GM12878 (cell line): ENCODE data around the gene LIM2. TPM values are rescaled to one million over a fixed set of nuclear protein-coding genes. Genes with fewer than 3 reads are reported as not detected.

Experiments used
- ATAC-seq: fragments of 200-7000 bp; cut with Tn5 transposase; 3 replicates; pipeline ENCODE4 v1.9.1; 2020; ENCODE audit warnings: mild to moderate bottlenecking, moderate library complexity
- BruUV-seq: library from RNA; stranded (reverse); fragments of 400-500 nt; replicated peaks from 2 replicates; lab custom pipeline; 2021; lab: Mats Ljungman, UMichigan
- CTCF ChIA-PET: fragments of 300-600 bp; sonication (Branson Sonifier 250); formaldehyde crosslinking; extraction: SDS; loops from one replicate; lab custom pipeline; 2021; ENCODE audit warnings: inconsistent platforms; lab: Yijun Ruan, JAX
- POLR2A ChIA-PET: fragments of 350-600 bp; formaldehyde crosslinking; extraction: SDS; loops from one replicate; lab custom pipeline; 2021; ENCODE audit warnings: inconsistent platforms; lab: Charles Lee
- RAD21 ChIA-PET: fragments of 300-600 bp; sonication (Branson Sonifier 250); formaldehyde crosslinking; loops from one replicate; lab custom pipeline; 2023; ENCODE audit warnings: antibody characterized with exemption; ENCODE audit not compliant: unreplicated experiment; lab: Charles Lee
- SMC1A ChIA-PET: fragments of 300-600 bp; sonication (Branson Sonifier 250); formaldehyde crosslinking; loops from one replicate; lab custom pipeline; 2023; ENCODE audit not compliant: unreplicated experiment, uncharacterized antibody; lab: Charles Lee
- DNase-seq: peaks from one replicate; pipeline ENCODE4 v3.0.0-alpha.2; 2011; ENCODE audit warnings: low read depth, low spot score
- FAIRE-seq: peaks from 3 replicates; lab custom pipeline; 2011; peaks lifted over from hg19 to GRCh38; lab: Jason Lieb, UNC
- H2AFZ ChIP-seq: 2 replicates; pipeline ENCODE4 v1.6.0; 2011; ENCODE audit warnings: low read depth, low read length, control low read depth; ENCODE audit not compliant: control insufficient read depth
- H3K27ac ChIP-seq: 2 replicates; pipeline ENCODE4 v1.5.1; 2011; ENCODE audit warnings: control low read depth; ENCODE audit not compliant: control insufficient read depth, insufficient read depth
- H3K27me3 ChIP-seq, 2 experiments: replicated peaks in 1 of 2; 2 replicates each; pipeline versions ENCODE4 v1.6.0 to v1.6.1; 2011; ENCODE audit warnings: low read length in 1 of 2; ENCODE audit not compliant: control insufficient read depth in 2 of 2, insufficient read depth in 2 of 2
- H3K36me3 ChIP-seq, 2 experiments: 2 replicates each; pipeline ENCODE4 v1.5.1; 2011; ENCODE audit warnings: low read length in 1 of 2; ENCODE audit not compliant: control insufficient read depth in 2 of 2, insufficient read depth in 2 of 2
- H3K4me1 ChIP-seq: 2 replicates; pipeline ENCODE4 v1.6.1; 2011; ENCODE audit warnings: mild to moderate bottlenecking, low read length, moderate library complexity, mixed read lengths; ENCODE audit not compliant: control insufficient read depth, insufficient read depth
- H3K4me2 ChIP-seq: 2 replicates; pipeline ENCODE4 v1.6.0; 2011; ENCODE audit warnings: control low read depth; ENCODE audit not compliant: control insufficient read depth, insufficient read depth
- H3K4me3 ChIP-seq: fragments of 200-600 bp; sonication (generic); 2 replicates; pipeline ENCODE4 v1.5.1; 2016
- H3K79me2 ChIP-seq: 2 replicates; pipeline ENCODE4 v1.6.0; 2011; ENCODE audit warnings: low read length; ENCODE audit not compliant: control insufficient read depth, insufficient read depth
- H3K9ac ChIP-seq: 2 replicates; pipeline ENCODE4 v1.8.0; 2011; ENCODE audit warnings: low read length, control low read depth, mixed read lengths; ENCODE audit not compliant: control insufficient read depth, insufficient read depth
- H3K9me3 ChIP-seq: replicated peaks from 3 replicates; pipeline ENCODE4 v1.5.1; 2011; ENCODE audit warnings: mild to moderate bottlenecking, low read length; ENCODE audit not compliant: control insufficient read depth, insufficient read depth
- H4K20me1 ChIP-seq: 2 replicates; pipeline ENCODE4 v1.6.0; 2011; ENCODE audit not compliant: control insufficient read depth, insufficient read depth
- CBX3 ChIP-seq: fragments of 200-600 bp; sonication (generic); IDR thresholded peaks from 2 replicates; pipeline ENCODE4 v1.6.1; 2016; ENCODE audit warnings: low read depth, borderline replicate concordance
- FOXM1 ChIP-seq: IDR thresholded peaks from 2 replicates; pipeline ENCODE4 v1.6.1; 2012; ENCODE audit warnings: low read depth, mild to moderate bottlenecking, inconsistent platforms, low read length, moderate library complexity
- HSF1 ChIP-seq: fragments of 150-350 bp; IDR thresholded peaks from 2 replicates; pipeline ENCODE4 v1.6.1; 2014; ENCODE audit warnings: mild to moderate bottlenecking, low read depth, low read length
- MEF2B ChIP-seq: fragments of 450-650 bp; IDR thresholded peaks from 2 replicates; pipeline ENCODE4 v1.6.1; 2018; ENCODE audit warnings: mild to moderate bottlenecking, moderate library complexity; ENCODE audit not compliant: partially characterized antibody, poor library complexity, severe bottlenecking
- PBX3 ChIP-seq: IDR thresholded peaks from 2 replicates; pipeline ENCODE4 v1.6.1; 2011; ENCODE audit warnings: mild to moderate bottlenecking, low read depth, low read length, moderate library complexity; ENCODE audit not compliant: insufficient replicate concordance
- SUPT20H ChIP-seq: IDR thresholded peaks from 2 replicates; pipeline ENCODE4 v1.6.1; 2011; ENCODE audit warnings: low read depth, mild to moderate bottlenecking, low read length, moderate library complexity, borderline replicate concordance; ENCODE audit not compliant: control insufficient read depth
- WGBS: methylation state at CpG from one replicate; pipeline ENCODE4 v1.1.6; 2016; ENCODE audit warnings: low lambda C conversion rate; ENCODE audit not compliant: insufficient replicate concordance, insufficient coverage; ENCODE audit errors: missing lambda C conversion rate; 5-methylcytosine and 5-hydroxymethylcytosine counted together
- in situ Hi-C: fragments of 300-500 bp; cut with MboI; formaldehyde crosslinking; loops from 9 replicates; pipeline ENCODE4 v1.14.3; 2018; ENCODE audit warnings: mixed read lengths
- intact Hi-C: fragments of 100-400 bp; cut with micrococcal nuclease; formaldehyde crosslinking; loops from one replicate; pipeline ENCODE4 v1.14.2; 2022; ENCODE audit not compliant: unreplicated experiment
- polyA plus RNA-seq, 11 experiments: library from polyadenylated mRNA; depleted of rRNA in 4 of 11; unstranded in 6 of 11; stranded (reverse) in 5 of 11; fragments of >200 nt; fragmentation: Nextera tagmentation in 4 of 11; fragmentation: Illumina TruSeq in 1 of 11; extraction: Ambion mirVana in 4 of 11; extraction: Trizol in 1 of 11; gene quantifications; 1 replicate in 1 of 11; 2 replicates in 10 of 11; pipeline versions ENCODE4 v1.2.1 to v1.2.3, GENCODE V29; 2011 to 2016; ENCODE audit warnings: inconsistent platforms in 2 of 11, missing spikeins in 2 of 11, low read depth in 1 of 11
- total RNA-seq, 4 experiments: library from RNA; depleted of rRNA in 3 of 4; stranded (reverse); fragments of >200 nt in 3 of 4; fragmentation: Illumina TruSeq in 1 of 4; extraction: Trizol in 1 of 4; gene quantifications; 2 replicates each; pipeline versions ENCODE4 v1.2.1 to v1.2.3, GENCODE V29; 2013 to 2021

The LIM2 gene
- total and polyA plus RNA-seq, 10 of the 15 experiments (the other 5 are each of a cell fraction or from before 2014, with no cell fraction given): not detected

GRCh38 chr19:51382004-51382403, 5.8 kb downstream of the LIM2 start:
- Histone ChIP-seq H3K27ac (no peak overlapping the region), H2AFZ (no peak overlapping the region), H3K36me3 (no peaks in the 10 kb centered on the region), H3K4me1 (peaks cover 4% of the 10 kb centered on the region), H3K9me3 (no peaks in the 10 kb centered on the region), H3K4me3 (no peak overlapping the region), H3K4me2 (no peak overlapping the region), H3K9ac (no peak overlapping the region), H3K79me2 (no peaks in the 10 kb centered on the region), H4K20me1 (no peaks in the 10 kb centered on the region), H3K27me3 (no peaks in the 10 kb centered on the region)
- ChIA-PET CTCF (interaction anchor here (1.1 kb wide), 1 partner anchor 44 kb away, joined by 3 read pairs; no protein-coding TSS in a partner anchor), RAD21 (no interaction called here), POLR2A (interaction anchor here (0.6 kb wide), 1 partner anchor 17 kb away, joined by 3 read pairs; no protein-coding TSS in a partner anchor), SMC1A (interaction anchor here (0.6 kb wide), 1 partner anchor 8 kb away, joined by 3 read pairs; no protein-coding TSS in a partner anchor)
- no TSS peak for BruUV-seq
- TF ChIP-seq SUPT20H: no peak
- no peak for TF ChIP-seq CBX3
- TF ChIP-seq HSF1: no peak
- TF ChIP-seq PBX3: no peak
- no peak for TF ChIP-seq MEF2B
- no peak for TF ChIP-seq FOXM1
- FAIRE-seq (no peak), ATAC-seq (no peak), DNase-seq (no peak)
- intact Hi-C loops: no loop called here
- in situ Hi-C loops: loop anchor here (25.0 kb wide), 1 partner anchor 1155 kb away; the partner anchor contains the start of gene ZNF808
- WGBS: 57% methylated on average over 4 of the region's 4 CpGs
